ENCODE results near the gene NDUFA5. TPM values are rescaled to one million over a fixed set of nuclear protein-coding genes. Genes with fewer than 3 reads are reported as not detected.

Gene NDUFA5
- total RNA-seq, result 64.8 TPM

DNA sequence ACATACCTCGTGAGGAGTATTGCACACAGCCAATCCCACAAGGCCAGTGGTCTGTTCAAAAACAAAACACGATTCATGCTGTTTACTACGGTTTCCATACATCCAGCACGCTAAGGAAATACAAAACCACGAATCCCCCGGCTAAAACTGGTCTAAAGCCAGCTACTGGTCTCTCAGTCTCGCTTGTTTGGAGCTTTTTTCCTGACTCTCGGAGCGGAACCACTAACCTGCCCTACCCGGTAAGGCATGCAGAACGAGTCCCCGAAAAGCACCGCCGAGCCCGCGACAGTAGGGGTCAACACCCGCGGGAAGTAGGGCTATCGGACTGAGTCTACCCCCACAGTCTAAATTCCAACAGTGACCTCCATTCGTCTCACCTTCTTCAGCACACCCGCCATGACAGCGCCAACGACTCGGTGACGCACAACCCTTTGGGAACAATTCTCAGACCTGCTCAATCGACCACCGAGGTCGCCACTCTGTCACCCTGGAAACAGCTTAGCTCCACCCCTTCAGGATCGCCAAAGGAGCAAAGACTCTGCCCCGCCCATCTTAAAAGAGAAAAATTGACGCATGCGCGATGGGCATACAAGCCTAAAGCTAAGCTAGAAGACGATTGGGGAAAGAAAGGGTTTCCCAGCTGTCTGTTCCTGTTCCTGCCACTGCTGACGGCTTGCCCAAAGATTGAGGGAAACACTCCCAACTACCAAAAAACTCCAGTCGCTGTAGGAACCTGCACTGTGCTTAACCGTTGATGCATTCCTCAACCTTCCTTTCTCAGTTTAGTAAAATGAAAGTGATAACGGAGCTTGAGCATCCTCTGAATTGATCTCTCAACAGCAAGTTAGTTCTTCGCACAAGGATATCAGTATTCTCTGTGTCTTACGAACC, at the start of gene NDUFA5:
NDUFA5 (minus strand) TSS at position 421 of the 891 bp plus-strand sequence; CDS start at position 398, 23 bp downstream.
- peak; percentile 99 for DNase-seq

DNA sequence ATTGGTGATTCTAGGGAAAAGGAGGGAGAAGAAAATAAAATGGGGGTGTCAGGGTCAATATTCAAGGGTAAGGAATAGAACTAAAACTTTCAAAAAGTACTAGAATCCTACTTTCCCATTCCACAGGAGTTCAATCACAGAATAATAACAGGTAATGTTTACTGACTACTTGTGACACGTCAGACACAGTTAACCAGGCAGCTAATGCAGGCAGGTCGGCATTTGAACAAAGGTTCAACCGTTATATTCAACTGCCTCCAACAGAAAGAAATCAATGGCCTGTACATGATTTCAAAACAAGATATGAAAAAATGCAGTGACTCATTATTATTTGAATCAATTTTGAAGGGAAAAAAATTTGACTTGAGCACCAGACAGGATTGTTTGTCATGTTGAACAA, 47.1 kb upstream of the NDUFA5 start:
- no peak for DNase-seq

DNA sequence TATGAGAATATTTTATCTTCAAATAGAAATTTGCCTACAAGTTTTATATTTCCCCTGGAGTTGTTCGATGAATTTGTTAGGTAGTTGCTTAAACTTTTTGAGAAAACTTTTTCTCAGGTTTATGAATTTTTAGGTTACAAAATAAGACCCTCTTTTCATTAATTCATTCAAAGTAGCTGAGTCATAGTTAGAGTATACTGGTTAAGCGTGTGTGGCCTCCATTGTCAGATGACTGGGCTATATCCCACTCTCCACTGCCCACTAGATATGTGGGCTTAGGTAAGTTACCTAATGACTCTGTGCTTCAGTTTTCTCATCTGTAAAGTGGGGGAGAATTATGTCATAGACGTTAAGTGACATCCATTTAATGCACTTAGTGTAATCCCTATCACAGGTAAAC, 45.0 kb upstream of the NDUFA5 start:
- no peak for DNase-seq

DNA sequence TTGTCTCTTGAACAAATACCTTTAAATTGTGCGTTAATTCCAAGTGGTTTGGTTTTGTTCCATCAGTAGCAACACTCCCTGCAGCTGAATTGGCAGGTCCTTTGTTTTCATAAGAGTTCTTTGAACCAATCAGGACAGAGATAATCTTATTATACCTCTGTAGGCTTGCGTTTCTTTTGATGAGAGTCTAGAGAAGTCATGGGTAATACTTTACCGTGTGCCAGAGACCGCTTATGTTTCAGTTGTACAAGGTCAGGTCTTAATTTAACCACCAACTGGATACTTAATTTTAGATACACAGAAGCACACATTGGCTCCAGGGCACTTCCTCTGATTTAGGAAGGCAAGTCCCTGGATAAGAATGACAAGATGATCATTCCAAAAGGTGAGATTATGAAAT, 43.9 kb upstream of the NDUFA5 start, which contains the start of gene ASB15:
ASB15 (plus strand) TSS at position 292 of the 400 bp plus-strand sequence. CDS start 12,682 bp downstream, outside the sequence.
- DNase-seq, result no peak

DNA sequence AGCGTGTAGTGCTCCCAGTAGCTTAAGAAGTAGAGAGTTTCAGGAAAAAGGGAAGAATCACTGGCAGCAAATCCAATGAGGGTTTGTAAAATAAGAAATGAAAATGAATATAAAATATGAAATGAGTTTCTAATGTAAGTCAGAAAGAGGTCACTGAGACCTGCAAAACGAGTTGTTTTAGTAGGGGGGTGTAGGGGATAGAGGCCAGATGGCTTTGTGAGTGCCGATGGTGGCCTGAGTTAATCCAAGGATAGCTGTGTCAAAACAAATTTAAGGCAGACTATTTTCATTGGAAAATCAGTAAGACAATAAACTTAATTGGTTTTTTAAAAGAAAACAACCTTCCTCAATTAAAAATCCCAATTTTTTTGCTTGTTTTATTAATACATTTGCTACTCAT, 43.3 kb upstream of the NDUFA5 start:
- no peak for DNase-seq

DNA sequence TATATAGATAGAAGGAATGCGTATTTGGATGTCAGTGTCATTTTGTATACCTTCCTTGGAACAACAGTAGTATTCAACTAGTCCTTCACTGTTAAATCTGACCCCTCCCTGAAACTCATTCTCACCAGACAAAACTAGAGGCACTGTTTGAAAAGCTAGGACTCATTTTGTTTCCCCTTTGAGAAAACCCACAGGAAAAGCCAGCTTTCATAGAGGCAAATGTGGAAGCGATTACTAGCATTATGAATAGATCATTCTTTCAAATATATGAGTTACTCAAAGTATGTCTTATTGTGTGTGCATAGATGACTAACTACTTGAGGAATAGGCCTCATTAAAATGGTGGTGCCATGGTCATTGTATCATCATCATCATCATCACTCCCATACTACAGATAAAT, 42.1 kb upstream of the NDUFA5 start:
- no peak for DNase-seq

DNA sequence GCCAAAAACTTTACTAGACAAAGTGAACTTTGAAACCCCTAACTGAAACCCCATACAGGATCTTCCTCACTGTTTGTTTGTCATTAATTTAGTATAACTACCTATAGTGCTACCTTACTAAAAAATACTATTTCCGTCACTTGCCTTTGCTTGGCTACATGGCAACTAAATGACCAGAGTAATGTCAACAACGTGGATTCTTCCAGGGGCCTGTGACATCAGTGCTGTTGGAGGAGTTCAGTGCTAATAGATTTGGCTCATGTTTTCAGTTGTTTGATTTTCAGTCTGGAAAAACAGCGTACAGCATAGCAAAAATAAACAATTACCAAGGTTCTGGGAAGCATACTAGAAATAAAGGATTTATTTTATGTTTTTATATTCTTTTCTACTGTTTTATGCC, 41.0 kb upstream of the NDUFA5 start:
- DNase-seq, result no peak

DNA sequence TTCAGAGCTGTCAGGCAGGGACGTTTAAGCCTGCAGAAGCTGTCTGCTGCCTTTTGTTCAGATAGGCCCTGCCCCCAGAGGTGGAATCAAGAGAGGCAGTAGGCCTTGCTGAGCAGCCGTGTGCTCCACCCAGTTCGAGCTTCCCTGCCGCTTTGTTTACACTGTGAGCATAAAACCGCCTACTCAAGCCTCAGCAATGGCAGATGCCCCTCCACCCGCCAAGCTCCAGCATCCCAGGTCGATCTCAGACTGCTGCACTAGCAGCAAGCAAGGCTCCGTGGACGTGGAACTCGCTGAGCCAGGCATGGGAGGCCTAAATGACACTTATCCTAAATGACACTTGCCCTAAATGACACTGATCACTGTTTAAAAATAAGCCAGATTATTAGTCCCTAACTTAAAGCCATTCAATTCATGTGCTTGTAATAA, 37.2 kb upstream of the NDUFA5 start:
- no peak for DNase-seq

DNA sequence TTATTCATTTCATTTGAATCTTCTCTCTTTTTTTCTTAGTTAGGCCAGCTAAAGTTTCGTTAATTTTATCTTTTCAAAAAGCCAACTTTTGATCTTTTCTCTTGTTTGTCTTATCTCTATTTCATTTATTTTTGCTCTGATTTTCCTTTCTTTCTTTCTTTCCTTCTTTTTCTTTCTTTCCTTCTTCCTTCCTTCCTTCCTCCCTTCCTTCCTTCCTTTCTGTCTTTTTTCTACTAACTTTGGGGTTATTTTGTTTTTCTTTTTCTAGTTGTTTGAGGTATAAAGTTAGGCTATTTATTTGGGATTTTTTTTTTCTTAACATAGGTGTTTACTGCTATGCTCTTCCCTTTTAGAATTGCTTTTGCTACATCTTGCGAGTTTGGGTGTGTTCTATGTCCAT, 30.8 kb upstream of the NDUFA5 start:
- no peak for DNase-seq

DNA sequence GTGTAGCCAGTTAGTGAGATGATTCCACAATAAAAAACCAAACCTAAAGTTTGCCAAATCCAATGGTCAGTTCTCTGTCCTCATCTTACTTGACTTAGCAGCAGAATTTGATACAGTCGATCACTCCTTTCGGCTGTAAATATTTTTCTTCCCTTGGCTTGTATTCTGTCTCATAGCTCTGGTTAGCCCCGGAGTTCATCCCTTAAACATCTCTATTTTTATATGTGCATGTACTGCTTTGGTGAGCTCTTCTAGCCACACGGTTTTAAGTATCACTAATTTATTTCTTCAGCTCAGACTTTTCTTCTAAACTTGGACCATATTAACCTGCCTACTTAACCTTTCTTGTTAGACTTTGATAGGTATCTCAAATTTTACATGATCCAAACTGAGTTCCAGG, 26.2 kb upstream of the NDUFA5 start:
- no peak for DNase-seq

DNA sequence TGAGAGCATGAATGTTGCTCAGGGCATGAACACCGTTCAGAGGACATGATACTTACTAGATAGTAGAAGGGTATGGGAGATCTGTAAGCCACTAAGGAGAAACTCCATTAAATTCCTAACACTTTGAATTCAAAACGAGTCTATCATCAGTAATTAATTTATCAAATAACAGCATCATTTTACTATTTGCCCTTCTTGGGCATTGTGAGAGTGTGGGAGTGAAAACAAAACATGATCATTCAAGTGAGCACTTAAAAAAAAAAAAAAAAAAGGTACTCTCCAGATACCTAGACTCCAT, 23.5 kb upstream of the NDUFA5 start:
- DNase-seq, result no peak

DNA sequence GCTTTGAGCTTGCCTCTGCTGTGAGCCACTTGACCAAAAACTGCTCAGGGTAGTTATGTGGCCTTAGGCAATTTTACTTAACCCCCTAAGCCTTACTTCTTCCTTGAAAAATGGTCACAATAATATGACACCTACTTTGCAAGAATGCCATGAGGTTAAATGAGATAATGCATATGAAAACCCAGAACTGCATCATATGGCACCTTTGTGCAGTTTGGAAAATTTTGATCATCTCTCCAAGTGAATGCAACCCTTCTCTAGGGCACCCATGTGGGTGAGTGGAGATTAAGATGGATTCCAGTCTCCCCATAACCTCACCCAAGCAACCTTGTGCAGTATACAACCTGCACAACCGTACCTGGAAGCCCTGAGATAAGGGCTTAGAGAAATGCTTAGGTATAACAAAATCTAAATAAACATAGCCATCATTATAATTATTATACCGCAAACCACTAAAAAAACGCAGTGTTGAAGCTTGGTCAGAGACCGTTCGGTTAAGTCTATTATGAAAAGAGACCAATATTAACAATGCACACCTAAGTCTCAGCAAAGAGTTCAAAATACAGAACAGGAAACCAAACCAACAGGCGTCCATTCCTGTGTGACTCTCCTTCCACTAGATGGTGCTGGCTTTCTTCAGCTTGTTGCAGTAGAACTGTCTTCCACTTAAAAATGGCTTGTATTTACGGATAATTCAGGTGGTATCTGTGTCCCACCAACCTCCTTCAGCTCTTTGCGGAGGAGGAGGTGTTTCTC, 23.0 kb upstream of the NDUFA5 start:
- no peak for DNase-seq

DNA sequence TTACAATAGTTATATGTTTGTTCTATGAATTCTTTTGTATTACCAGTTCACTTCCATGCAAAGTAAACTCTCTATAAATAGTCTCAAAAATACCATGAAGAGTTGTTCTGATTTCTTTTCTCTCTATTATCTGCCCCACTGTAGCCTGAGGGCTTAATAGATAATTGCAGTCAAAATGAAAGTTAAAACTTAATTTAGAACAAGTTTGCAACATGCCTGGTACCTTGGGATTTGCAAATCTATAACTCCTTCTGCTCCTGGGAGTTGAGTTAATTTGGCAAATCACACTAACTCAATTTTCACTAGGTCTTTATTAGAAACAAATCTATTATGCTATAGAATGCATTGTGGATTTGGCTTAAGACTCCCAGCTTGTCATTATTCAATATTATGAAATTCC, 21.8 kb upstream of the NDUFA5 start:
- DNase-seq, result no peak

DNA sequence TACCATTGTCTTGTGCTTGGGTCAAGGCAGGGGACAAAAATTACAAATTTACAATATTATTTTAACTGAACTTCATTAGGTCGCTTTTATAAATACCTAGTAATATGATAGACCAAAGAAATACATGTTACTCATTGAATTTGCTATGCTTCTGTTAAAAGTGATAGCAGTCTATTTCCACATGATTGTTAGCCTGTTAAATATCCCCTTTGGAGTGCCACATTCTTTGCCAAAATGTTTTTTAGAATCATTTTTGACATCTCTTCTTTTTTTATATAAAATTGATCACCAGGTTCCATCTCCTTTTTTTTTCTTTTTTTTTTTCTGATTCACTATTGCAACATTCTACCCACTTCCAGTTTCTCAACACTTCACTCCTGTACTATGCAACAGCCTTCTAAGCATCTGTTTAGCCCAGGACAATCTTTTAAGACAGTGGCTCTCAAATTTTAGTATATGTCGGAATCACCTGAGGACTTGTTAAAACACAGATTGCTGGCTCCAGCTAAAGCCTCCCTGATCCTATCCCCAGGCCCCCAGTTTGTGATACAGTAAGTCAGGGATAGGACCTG, 16.4 kb upstream of the NDUFA5 start:
- no peak for DNase-seq

DNA sequence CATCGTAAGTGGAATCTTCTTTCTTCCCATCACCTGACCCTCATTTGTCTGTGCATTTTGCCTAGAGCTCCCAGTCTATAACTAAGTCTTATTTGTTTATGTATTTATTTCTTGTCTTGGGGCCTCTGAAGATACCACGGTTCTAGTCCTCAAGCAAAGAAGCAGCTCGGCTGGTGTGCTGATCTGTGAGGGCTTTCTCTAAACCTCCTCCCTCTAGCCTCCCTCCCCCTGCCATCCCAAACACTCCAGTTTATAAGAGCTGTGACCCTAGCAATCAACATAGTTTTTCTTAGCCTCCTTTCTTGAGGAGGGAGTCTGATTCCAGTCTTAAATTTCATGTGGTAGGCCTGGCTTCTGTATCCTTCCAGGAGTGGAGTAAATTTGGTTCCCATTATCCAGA, 15.7 kb upstream of the NDUFA5 start:
- no peak for DNase-seq

DNA sequence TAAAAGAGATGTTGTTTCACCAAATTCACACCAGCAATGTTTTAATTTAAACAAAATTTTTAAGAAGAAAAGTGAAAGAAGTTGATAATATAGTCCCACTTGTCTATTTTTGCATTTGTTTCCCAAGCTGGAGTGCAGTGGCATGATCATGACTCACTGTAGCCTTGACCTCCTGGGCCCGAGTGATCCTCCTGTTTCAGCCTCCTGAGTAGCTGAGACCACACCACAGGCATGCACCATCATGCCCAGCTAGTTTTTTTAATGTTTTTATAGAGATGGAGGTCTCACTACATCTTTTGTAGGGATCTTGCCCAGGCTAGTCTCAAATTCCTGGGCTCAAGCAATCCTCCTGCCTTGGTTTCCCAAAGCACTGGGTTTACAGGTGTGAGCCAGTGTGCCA, 14.1 kb upstream of the NDUFA5 start:
- DNase-seq, result no peak

DNA sequence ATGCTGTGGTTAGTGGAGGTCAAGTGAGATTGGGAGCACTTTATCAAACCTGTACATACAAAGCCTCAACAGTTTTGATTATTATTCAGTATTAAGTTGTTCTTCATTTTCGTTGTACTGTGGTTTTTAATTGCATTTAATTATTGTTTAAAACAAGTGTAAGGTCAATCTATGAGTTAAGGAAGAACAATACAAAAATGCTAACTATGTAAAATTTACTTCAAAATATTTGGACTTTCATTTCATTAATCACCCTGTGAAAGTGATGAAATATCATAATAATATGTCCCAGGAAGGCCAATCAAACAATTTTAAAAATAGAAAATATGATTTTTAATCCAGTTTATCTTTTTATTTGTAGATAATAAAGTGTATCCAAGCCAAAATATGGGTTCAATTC, 13.6 kb upstream of the NDUFA5 start:
- no peak for DNase-seq

DNA sequence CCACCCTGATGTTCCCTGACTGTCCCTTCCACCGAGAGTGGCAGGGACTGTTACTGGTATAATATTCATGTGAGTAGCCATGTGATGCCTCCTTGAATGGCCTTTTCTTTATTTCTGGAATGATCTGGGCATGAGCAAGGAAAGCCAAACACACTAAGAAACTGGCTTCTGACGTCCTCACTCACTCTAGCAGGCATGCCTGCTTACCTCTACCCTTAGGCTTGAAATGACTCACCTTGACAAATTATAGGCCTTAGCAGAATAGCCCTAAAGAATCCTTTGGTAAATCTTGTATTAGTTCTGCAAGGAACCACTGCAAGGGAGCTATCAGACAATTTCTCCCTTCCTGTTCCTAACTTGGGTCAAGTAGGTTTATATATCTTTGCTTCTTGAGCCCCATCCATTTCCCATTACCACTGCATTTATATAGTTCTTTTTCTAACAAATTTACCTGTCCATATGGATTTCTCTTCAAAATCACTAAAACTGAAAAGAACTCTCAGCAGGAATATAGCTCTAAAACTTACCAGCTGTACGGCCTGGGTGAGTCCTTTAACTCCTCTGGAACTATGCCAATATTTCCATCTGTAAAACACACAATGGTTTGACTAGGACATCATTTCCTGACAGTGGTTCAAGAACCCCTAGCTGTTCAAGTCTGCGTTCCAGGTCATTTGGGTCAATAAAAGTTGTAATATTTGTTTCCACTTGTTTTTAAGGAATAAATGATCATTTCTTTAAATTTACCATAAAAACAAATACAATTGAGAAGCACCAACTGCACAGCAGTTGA, 13.0 kb upstream of the NDUFA5 start:
- DNase-seq, result no peak

DNA sequence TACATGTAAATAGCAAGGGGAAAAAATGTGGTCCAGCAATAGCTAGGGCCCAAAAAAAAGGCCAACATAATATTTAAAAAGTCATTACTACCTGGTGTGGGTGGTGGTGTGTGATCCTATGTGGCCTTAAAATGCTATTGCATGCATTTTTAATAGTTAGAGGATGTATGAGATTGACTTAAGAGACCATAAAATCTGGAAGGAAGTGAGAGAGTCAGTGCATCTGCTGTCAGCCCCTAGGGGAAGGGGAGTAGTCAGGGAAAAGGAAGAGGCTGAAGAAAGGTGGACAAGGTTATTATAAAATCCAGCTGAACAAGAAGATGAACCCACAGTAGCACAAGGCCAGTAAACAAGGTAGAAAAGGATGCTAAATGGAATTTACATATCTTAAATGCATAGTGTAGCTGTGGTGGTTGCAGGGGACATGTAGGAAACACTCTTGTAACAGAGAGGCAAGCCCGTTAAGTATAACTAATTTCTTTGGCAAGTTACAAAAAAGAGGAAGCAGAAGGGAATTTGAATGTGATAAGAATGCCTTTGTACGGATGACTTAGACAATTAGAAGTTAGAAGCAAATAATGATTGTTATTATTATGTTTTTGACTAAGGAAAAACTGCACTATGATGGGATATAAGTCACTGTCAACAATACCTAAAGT, 11.9 kb upstream of the NDUFA5 start:
- DNase-seq, result no peak

DNA sequence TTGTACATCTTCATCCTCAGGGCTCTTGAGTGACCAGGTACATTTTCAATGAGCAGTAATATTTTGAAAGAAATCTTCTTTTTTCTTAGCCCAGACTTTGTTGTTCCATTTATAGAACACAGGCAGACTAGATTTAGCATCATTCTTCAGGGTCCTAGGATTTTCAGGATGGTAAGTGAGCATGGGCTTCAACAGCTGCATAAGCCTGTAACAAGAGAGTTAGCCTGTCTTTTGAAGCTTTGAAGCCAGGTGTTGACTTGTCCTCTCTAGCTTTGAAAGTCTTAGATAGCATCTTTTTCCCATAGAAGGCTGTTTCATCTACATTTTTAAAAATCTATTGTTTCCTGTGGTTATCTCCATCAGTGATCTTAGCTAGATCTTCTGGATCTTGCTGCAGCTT, 4.5 kb upstream of the NDUFA5 start:
- DNase-seq, result no peak

DNA sequence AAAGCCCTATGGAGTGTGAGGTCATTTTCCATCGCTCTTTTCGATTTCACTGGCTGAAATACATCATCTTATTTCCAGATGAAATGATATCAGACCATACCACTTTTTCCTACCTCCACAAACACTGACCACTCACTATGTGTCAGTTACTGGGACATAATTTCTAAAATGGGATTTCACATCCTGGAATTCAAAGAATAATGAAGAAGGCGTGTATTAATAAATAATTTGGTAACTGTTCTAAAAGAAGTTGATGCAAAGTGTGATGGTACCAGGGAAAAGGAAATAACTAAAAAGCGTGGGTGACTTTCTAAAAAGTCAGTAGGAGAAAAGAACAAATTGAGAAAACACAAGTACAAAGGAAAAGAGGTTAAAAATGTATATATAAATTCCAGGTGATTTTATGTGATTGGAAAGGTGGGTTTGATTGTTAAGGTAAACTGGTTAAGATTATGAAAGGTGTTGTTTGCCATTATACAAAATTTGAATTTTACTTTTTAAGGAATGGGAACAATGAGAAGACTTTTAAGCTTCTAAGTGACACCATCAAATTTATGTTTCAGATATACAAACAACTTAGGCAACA, 764 bp upstream of the NDUFA5 start:
- no peak for DNase-seq

DNA sequence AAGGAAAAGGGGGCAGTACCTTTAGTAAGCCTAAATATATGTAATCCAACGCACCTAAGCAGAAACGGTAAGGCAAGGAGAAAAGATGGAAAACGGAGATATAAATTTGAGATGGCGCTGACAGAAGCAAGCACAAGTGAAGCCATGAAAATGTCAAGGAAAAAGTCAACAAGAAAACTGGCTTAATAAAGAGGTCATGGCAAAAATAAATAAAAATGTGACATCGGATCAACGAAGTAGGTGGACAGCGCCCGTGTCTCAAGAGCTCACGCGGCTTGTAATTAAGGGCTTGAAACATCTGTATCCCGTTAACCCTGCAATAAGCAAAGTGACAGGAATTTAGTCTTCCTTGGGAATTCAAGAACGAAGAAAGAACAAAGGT, 611 bp downstream of the NDUFA5 start:
- peak; percentile 20 for DNase-seq

Data from skin of body (tissue), 2 donors.